A673 (cell line): ENCODE results near the gene XRCC6.

Source experiments
- EZH2 ChIP-seq: fragments of 200-600 bp; sonication (generic); IDR thresholded peaks from 2 replicates; pipeline ENCODE4 v1.6.1; 2017; ENCODE audit warnings: borderline replicate concordance, low read depth, mild to moderate bottlenecking, mixed read lengths, antibody characterized with exemption, low read length; ENCODE audit not compliant: poor library complexity, severe bottlenecking
- TF ChIP-seq, protein P1 (sequence below): fragments of 300-800, 200-600 bp; sonication (generic); conservative IDR thresholded peaks from 2 replicates; pipeline ENCODE4 v1.5.1; 2017; ENCODE audit warnings: low read depth, mild to moderate bottlenecking, antibody characterized with exemption, low read length, moderate library complexity, mixed read lengths

DNA sequence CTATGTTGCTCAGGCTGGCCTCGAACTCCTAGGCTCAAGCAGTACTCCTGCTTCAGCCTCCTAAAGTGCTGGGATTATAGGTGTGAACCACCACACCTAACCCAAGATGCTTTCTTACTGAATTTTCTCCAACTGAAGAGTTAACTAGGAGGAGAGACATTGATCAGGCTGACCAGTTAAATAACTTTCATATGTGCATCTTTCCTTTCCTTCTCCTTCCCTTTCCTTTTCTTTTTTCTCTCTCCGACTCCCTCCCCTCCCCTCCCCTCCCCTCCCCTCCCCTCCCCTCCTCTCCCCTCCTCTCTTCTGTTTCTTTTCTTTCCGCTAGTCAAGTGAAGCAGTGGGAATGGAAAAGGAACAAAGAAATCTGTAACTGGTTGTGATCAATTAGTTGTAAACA, 26.7 kb downstream of the XRCC6 start:
- TF ChIP-seq EZH2, result no peak
- TF ChIP-seq, protein P1, sequence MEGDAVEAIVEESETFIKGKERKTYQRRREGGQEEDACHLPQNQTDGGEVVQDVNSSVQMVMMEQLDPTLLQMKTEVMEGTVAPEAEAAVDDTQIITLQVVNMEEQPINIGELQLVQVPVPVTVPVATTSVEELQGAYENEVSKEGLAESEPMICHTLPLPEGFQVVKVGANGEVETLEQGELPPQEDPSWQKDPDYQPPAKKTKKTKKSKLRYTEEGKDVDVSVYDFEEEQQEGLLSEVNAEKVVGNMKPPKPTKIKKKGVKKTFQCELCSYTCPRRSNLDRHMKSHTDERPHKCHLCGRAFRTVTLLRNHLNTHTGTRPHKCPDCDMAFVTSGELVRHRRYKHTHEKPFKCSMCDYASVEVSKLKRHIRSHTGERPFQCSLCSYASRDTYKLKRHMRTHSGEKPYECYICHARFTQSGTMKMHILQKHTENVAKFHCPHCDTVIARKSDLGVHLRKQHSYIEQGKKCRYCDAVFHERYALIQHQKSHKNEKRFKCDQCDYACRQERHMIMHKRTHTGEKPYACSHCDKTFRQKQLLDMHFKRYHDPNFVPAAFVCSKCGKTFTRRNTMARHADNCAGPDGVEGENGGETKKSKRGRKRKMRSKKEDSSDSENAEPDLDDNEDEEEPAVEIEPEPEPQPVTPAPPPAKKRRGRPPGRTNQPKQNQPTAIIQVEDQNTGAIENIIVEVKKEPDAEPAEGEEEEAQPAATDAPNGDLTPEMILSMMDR, result no peak
